Stimulated activated memory B cell treated with anti-CD40 and anti-IgM and Interleukin-4, amounts not matched to agents 10 μg/mL and 1 μg/mL and 100 μg/mL, for 72 hours (primary cell): ENCODE data around the gene SEPTIN5.
"Not testable (repeated sequence)": the region's sequence is repeated elsewhere in the genome, so short reads cannot be mapped to it uniquely, and the experiment has no call there.

Source experiments
- ATAC-seq: fragments of 150-1000 bp; cut with Tn5 transposase; 2 replicates; pipeline ENCODE4 v1.10.0; 2021
- H3K27ac Mint-ChIP-seq: one replicate; pipeline ENCODE4 v1.8.0; 2022; ENCODE audit warnings: mild to moderate bottlenecking, mixed read lengths
- H3K27me3 Mint-ChIP-seq: one replicate; pipeline ENCODE4 v1.8.0; 2022; ENCODE audit warnings: mixed read lengths
- H3K36me3 Mint-ChIP-seq: one replicate; pipeline ENCODE4 v1.8.0; 2022; ENCODE audit warnings: mixed read lengths
- H3K4me1 Mint-ChIP-seq: one replicate; pipeline ENCODE4 v1.8.0; 2022; ENCODE audit warnings: mixed read lengths
- H3K4me3 Mint-ChIP-seq: one replicate; pipeline ENCODE4 v1.8.0; 2022; ENCODE audit warnings: mild to moderate bottlenecking, moderate library complexity, mixed read lengths
- H3K9me3 Mint-ChIP-seq: one replicate; pipeline ENCODE4 v1.8.0; 2022; ENCODE audit warnings: mixed read lengths

Gene SEPTIN5

GRCh38 chr22:19720150-19720827 is 6.0 kb downstream of the SEPTIN5 start:
- H3K36me3 Mint-ChIP-seq: no peaks in the 10 kb centered on the region
- peaks cover 35% of the 10 kb centered on the region for H3K4me1 Mint-ChIP-seq
- H3K4me3 Mint-ChIP-seq: no peak overlapping the region
- no peaks in the 10 kb centered on the region for H3K9me3 Mint-ChIP-seq
- peaks cover 83% of the 10 kb centered on the region for H3K27me3 Mint-ChIP-seq
- no peak for ATAC-seq
- H3K27ac Mint-ChIP-seq: no peak overlapping the region

GRCh38 chr22:19720999-19721329 is 6.7 kb downstream of the SEPTIN5 start:
- no peaks in the 10 kb centered on the region for H3K36me3 Mint-ChIP-seq
- peaks cover 37% of the 10 kb centered on the region for H3K4me1 Mint-ChIP-seq
- ATAC-seq: no peak
- no peak overlapping the region for H3K27ac Mint-ChIP-seq
- peaks cover 82% of the 10 kb centered on the region for H3K27me3 Mint-ChIP-seq
- no peak overlapping the region for H3K4me3 Mint-ChIP-seq
- H3K9me3 Mint-ChIP-seq: no peaks in the 10 kb centered on the region

GRCh38 chr22:19721330-19722177 is 7.3 kb downstream of the SEPTIN5 start:
- no peak for ATAC-seq
- Mint-ChIP-seq H3K4me3 (no peak overlapping the region), H3K27me3 (peaks cover 77% of the 10 kb centered on the region), H3K4me1 (peaks cover 37% of the 10 kb centered on the region), H3K36me3 (no peaks in the 10 kb centered on the region), H3K27ac (no peak overlapping the region), H3K9me3 (no peaks in the 10 kb centered on the region)

GRCh38 chr22:19722178-19722981 is 8.1 kb downstream of the SEPTIN5 start:
- Mint-ChIP-seq H3K4me1 (peaks cover 36% of the 10 kb centered on the region), H3K27me3 (peaks cover 76% of the 10 kb centered on the region), H3K9me3 (no peaks in the 10 kb centered on the region), H3K4me3 (no peak overlapping the region), H3K27ac (no peak overlapping the region), H3K36me3 (no peaks in the 10 kb centered on the region)
- no peak for ATAC-seq

- no peak for ATAC-seq
- Mint-ChIP-seq H3K27ac (no peak overlapping the region), H3K4me1 (peaks cover 31% of the 10 kb centered on the region), H3K9me3 (no peaks in the 10 kb centered on the region), H3K36me3 (no peaks in the 10 kb centered on the region), H3K4me3 (peak overlapping the region; percentile 51), H3K27me3 (peaks cover 77% of the 10 kb centered on the region)
Observed at GRCh38 chr22:19722982-19723231, 8.6 kb downstream of the SEPTIN5 start.

- ATAC-seq: peak; percentile 49
- H3K4me1 Mint-ChIP-seq: peaks cover 31% of the 10 kb centered on the region
- H3K27ac Mint-ChIP-seq: no peak within 1 kb of the TSS
- H3K36me3 Mint-ChIP-seq: no peaks in the 10 kb centered on the region
- H3K9me3 Mint-ChIP-seq: no peaks in the 10 kb centered on the region
- peak within 1 kb of the TSS; percentile 51 for H3K4me3 Mint-ChIP-seq
- peaks cover 82% of the 10 kb centered on the region for H3K27me3 Mint-ChIP-seq
Observed at GRCh38 chr22:19723232-19723982, 9.1 kb downstream of the SEPTIN5 start, which contains the start of gene GP1BB. TSS of gene GP1BB (plus strand) at chr22:19723539. CDS start at chr22:19723570, 31 bp downstream.

GRCh38 chr22:19723983-19724827 is 9.9 kb downstream of the SEPTIN5 start:
- Mint-ChIP-seq H3K4me1 (peaks cover 29% of the 10 kb centered on the region), H3K4me3 (peak overlapping the region; percentile 28), H3K27me3 (peaks cover 87% of the 10 kb centered on the region), H3K9me3 (no peaks in the 10 kb centered on the region), H3K36me3 (no peaks in the 10 kb centered on the region), H3K27ac (no peak overlapping the region)
- ATAC-seq: no peak

- H3K27me3 Mint-ChIP-seq: peaks cover 87% of the 10 kb centered on the region
- no peak overlapping the region for H3K27ac Mint-ChIP-seq
- H3K36me3 Mint-ChIP-seq: no peaks in the 10 kb centered on the region
- H3K4me1 Mint-ChIP-seq: peaks cover 24% of the 10 kb centered on the region
- H3K4me3 Mint-ChIP-seq: no peak overlapping the region
- H3K9me3 Mint-ChIP-seq: no peaks in the 10 kb centered on the region
- no peak for ATAC-seq
Observed at GRCh38 chr22:19724927-19725661, 10.8 kb downstream of the SEPTIN5 start.

- H3K4me3 Mint-ChIP-seq, H3K9me3 Mint-ChIP-seq, H3K27ac Mint-ChIP-seq, H3K36me3 Mint-ChIP-seq, ATAC-seq: not testable (repeated sequence)
- peaks cover 31% of the 10 kb centered on the region for H3K4me1 Mint-ChIP-seq
- peaks cover 86% of the 10 kb centered on the region for H3K27me3 Mint-ChIP-seq
Observed at GRCh38 chr22:19726064-19726788, 11.9 kb downstream of the SEPTIN5 start.

- no peak overlapping the region for H3K27ac Mint-ChIP-seq
- H3K27me3 Mint-ChIP-seq: peaks cover 83% of the 10 kb centered on the region
- peaks cover 31% of the 10 kb centered on the region for H3K4me1 Mint-ChIP-seq
- H3K9me3 Mint-ChIP-seq: no peaks in the 10 kb centered on the region
- H3K4me3 Mint-ChIP-seq: no peak overlapping the region
- H3K36me3 Mint-ChIP-seq: no peaks in the 10 kb centered on the region
- no peak for ATAC-seq
Observed at GRCh38 chr22:19727310-19728150, 13.2 kb downstream of the SEPTIN5 start.

GRCh38 chr22:19728271-19728670 is 14.0 kb downstream of the SEPTIN5 start:
- H3K4me1 Mint-ChIP-seq: peaks cover 23% of the 10 kb centered on the region
- no peak for ATAC-seq
- peaks cover 83% of the 10 kb centered on the region for H3K27me3 Mint-ChIP-seq
- no peaks in the 10 kb centered on the region for H3K36me3 Mint-ChIP-seq
- H3K27ac Mint-ChIP-seq: no peak overlapping the region
- no peak overlapping the region for H3K4me3 Mint-ChIP-seq
- H3K9me3 Mint-ChIP-seq: no peaks in the 10 kb centered on the region

- no peaks in the 10 kb centered on the region for H3K36me3 Mint-ChIP-seq
- peaks cover 84% of the 10 kb centered on the region for H3K27me3 Mint-ChIP-seq
- H3K4me1 Mint-ChIP-seq: peaks cover 19% of the 10 kb centered on the region
- H3K27ac Mint-ChIP-seq: no peak overlapping the region
- no peak overlapping the region for H3K4me3 Mint-ChIP-seq
- no peak for ATAC-seq
- no peaks in the 10 kb centered on the region for H3K9me3 Mint-ChIP-seq
Observed at GRCh38 chr22:19728836-19729235, 14.5 kb downstream of the SEPTIN5 start.

- Mint-ChIP-seq H3K27me3 (peaks cover 85% of the 10 kb centered on the region), H3K4me1 (peaks cover 17% of the 10 kb centered on the region), H3K4me3 (no peak overlapping the region), H3K27ac (no peak overlapping the region), H3K9me3 (no peaks in the 10 kb centered on the region), H3K36me3 (no peaks in the 10 kb centered on the region)
- no peak for ATAC-seq
Observed at GRCh38 chr22:19729507-19729906, 15.2 kb downstream of the SEPTIN5 start.
